HG02623 (cell line): ENCODE data around the gene DROSHA.
"Not testable (repeated sequence)": the region's sequence is repeated elsewhere in the genome, so short reads cannot be mapped to it uniquely, and the experiment has no call there.

Source experiments
- ATAC-seq: cut with Tn5 transposase; IDR thresholded peaks from one replicate; pipeline ENCODE4 v1.9.1; 2021; ENCODE audit warnings: moderate library complexity; ENCODE audit not compliant: unreplicated experiment

Gene DROSHA

GRCh38 chr5:31421806-31422586 is 109.9 kb downstream of the DROSHA start:
- ATAC-seq = no peak

DNA sequence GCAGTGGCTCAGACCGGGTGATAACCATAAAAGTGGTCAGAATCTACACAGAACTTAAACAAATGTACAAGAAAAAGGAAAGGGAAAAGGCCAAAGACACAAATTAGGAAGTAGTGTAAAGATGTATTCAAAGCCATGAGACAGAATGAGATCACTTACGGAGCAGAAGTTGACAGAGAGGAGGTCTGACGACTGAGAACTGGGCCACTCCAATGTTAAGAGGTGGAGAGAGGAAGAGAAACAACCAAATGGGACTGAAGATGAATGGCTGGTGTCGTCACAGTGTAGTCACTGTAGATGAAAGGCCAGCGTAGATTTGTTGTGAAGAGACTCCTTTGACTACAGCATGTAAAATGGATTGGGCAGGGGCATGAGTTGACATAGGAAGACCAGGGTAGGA is 114.4 kb downstream of the DROSHA start:
- no peak for ATAC-seq

DNA sequence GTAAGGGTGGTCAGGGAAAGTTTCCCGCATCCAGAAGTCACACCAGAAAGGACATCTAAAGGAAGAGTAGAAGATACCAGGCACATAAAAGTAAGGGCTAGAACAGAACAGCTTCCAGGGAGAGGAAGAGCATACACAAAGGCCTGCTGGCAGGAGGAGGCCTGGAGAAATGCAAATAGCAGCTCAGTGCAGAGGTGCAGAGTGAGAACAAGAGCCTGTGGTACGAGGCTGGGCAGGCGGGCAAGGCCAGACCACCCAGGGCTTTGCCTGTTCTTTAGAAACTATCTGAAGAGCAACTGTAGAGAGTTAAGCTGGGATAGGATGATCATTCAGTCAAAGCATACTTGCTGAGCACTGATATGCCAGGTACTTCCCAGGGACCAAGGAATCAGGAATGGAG is 115.3 kb downstream of the DROSHA start:
- no peak for ATAC-seq

- no peak for ATAC-seq
Measured at GRCh38 chr5:31415960-31416359, 115.9 kb downstream of the DROSHA start.

- no peak for ATAC-seq
Measured at GRCh38 chr5:31415009-31415923, 116.6 kb downstream of the DROSHA start.

DNA sequence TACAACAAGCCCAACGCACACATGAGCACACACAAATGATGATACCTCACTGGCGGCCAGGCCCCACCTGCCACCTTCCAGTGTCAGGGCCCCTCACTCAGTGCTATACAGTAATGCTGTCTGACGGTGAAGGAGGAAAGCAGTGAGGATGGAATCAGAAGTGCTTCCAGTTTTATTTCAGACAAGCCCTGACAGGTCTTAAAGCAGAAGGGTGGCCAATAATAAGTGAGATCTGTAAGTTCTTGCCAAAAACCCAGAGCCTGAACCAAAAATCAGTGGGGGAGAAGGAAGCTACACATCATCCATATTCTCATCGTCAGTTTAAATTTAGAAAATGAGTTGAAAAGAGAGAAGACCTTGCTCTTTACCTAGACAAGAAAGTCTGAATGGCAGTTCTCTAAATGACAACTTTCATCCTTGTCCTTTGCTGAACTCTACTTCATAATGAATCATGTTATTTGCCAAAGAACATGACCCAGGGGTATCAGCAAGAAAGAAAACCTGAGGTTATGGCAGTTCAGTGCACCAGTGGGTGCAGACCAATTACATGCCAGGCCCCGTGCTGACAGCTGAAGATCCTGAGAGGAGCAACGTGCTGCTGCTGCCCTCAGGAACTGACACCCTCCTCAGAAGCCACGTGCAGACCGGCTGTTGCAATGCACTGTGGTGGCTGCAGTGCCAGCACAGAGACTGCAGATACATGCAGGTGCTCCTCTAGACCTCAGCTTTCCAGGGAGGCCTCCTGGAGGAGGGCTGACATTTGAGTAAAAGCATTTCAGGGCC is 118.7 kb downstream of the DROSHA start:
- no peak for ATAC-seq

DNA sequence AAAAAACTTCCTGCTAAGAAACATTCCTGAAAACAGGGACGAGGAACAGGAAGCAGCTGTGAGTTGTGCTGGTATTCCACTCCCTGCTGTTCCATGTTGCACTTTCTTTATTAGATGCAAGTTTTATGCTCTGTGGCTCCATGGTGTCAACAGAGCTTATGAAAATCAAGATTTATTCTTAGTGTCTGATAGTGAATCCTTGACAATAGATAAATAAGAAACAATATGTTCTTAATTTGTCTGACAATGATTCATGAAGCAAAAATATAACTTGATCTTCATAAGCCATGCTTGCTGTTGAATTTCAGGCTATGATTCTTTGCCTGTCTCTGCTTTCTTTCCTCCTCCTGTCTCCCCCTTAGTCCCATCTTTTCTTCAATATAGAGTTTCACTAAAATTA is 119.6 kb downstream of the DROSHA start:
- no peak for ATAC-seq

- no peak for ATAC-seq
Measured at GRCh38 chr5:31410089-31410488, 121.8 kb downstream of the DROSHA start.

- ATAC-seq = no peak
Measured at GRCh38 chr5:31408814-31409213, 123.1 kb downstream of the DROSHA start.

GRCh38 chr5:31407921-31408693 is 123.8 kb downstream of the DROSHA start:
- ATAC-seq = no peak

- ATAC-seq = no peak
Measured at GRCh38 chr5:31404325-31404724, 127.6 kb downstream of the DROSHA start.

DNA sequence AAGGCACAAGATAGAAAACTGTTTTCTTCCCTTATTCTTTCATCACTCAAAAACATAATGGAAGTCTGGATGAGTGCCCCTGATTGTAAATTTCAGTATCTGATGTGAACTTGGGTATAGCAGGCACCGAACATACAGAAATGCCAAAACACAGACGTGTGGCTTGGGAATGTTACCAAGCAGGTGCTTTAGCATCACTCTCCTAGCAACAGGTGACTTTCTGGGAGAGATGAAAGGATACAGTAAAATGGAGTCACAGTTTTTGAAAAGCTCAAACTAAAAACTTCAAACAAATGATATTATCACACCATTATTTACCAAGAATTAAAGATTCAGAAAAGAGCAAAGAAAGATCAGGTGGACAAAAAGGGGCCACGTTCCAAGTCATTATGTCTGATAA is 130.2 kb downstream of the DROSHA start:
- no peak for ATAC-seq

- ATAC-seq = no peak
Measured at GRCh38 chr5:31397926-31398557, 133.9 kb downstream of the DROSHA start.

GRCh38 chr5:31396611-31397295 is 135.1 kb downstream of the DROSHA start:
- ATAC-seq = no peak

- ATAC-seq = not testable (repeated sequence)
Measured at GRCh38 chr5:31395450-31396045, 136.3 kb downstream of the DROSHA start.

DNA sequence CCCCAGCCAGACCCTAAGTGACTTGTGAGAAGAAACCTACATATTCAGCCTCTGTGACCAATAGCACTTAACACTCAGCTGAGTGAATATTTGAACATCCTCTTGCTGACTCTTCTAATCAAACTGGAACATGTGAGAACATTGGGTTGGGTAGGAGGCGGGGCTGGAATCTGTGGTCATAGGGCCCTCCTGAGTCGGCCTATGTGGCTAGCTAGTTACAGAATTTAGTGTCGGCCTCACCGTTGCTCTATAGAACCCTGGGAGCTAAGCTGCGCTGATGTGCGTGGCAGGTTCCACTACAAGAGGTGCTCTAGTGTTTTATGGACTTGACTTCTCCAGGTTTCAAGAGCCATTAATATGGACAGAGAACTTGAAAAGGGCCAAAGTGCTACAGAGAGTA is 138.8 kb downstream of the DROSHA start:
- ATAC-seq = no peak

DNA sequence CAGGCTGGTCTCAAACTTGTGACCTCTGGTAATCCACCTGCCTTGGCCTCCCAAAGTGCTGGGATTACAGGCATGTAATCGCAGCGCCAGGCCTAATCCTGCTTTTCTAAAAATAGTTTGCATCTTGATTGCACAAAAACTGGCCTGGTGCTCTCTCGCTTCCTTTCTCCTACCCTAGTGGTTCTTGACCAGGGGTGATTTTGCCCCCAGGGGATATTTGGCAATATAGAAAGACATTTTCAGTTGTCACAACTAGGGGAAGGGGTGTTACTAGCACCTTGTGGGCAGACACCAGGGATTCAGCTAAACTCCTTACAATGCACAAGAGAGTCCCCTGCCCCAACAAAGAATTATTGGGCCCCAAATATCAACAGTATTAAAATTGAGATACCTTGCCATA is 139.8 kb downstream of the DROSHA start:
- no peak for ATAC-seq

GRCh38 chr5:31390256-31390655 is 141.6 kb downstream of the DROSHA start:
- ATAC-seq = no peak
